Measurements from ENCODE around the gene CAMK2N1. TPM values are rescaled to one million over a fixed set of nuclear protein-coding genes. Genes with fewer than 3 reads are reported as not detected.
A peak's percentile ranks its signal among the peaks of the same experiment; 100 is the strongest.

CAMK2N1 gene
- total and polyA plus RNA-seq, 2 of the 13 experiments (the other 11 are each of a cell fraction or from before 2014, with no cell fraction given): 38.0 to 38.6 TPM

- no peak for TF ChIP-seq TBX3 (IDR thresholded peaks at IDR 0.05; ENCODE audit: borderline replicate concordance)
- no peak for TF ChIP-seq CHD4 (IDR thresholded peaks at IDR 0.05; ENCODE audit: borderline replicate concordance, low read length)
- peak; percentile 18; the same call in 1 of the 2 replicates for TF ChIP-seq ZKSCAN8 (CRISPR knock-in tag; IDR thresholded peaks at IDR 0.05; ENCODE audit: borderline replicate concordance)
- no peak for TF ChIP-seq ZBTB8A (CRISPR knock-in tag; IDR thresholded peaks at IDR 0.05; ENCODE audit: borderline replicate concordance, low read depth)
- TF ChIP-seq SMAD3 (CRISPR knock-in tag; IDR thresholded peaks at IDR 0.05): no peak
- TF ChIP-seq MYPOP (CRISPR knock-in tag; IDR thresholded peaks at IDR 0.05): 0 out of 2 replicates have a peak, but pooled peaks have one; percentile 28
- no peak for TF ChIP-seq STAT5B (CRISPR knock-in tag; IDR thresholded peaks at IDR 0.05)
- peak; percentile 70; the same call in 1 of the 2 replicates for TF ChIP-seq ZNF296 (CRISPR knock-in tag; conservative IDR thresholded peaks at IDR 0.05)
- peak; percentile 72 for TF ChIP-seq ZNF263 (CRISPR knock-in tag; IDR thresholded peaks at IDR 0.05)
- peak; percentile 45 for TF ChIP-seq ZNF501 (CRISPR knock-in tag; IDR thresholded peaks at IDR 0.05)
- TF ChIP-seq REST (IDR thresholded peaks at IDR 0.05; ENCODE audit: borderline replicate concordance in 1 of 2, low read depth in 1 of 2, low read length in 2 of 2): no peak
- TF ChIP-seq RFX3 (CRISPR knock-in tag; IDR thresholded peaks at IDR 0.05): no peak
- TF ChIP-seq BORCS8-MEF2B (CRISPR knock-in tag; IDR thresholded peaks at IDR 0.05): peak; percentile 40; the same call in 1 of the 2 replicates
- no peak for TF ChIP-seq MTA3 (CRISPR knock-in tag; IDR thresholded peaks at IDR 0.05)
- TF ChIP-seq TEAD3 (CRISPR knock-in tag; optimal IDR thresholded peaks at IDR 0.05; ENCODE audit: borderline replicate concordance): no peak
- TF ChIP-seq CHCHD3 (CRISPR knock-in tag; IDR thresholded peaks at IDR 0.05): no peak
- no peak for TF ChIP-seq NFYC (CRISPR knock-in tag; IDR thresholded peaks at IDR 0.05)
- peak; percentile 1 for TF ChIP-seq ASH2L (IDR thresholded peaks at IDR 0.05; ENCODE audit: insufficient read length, low read depth, low read length)
- no peak for TF ChIP-seq ZNF589 (CRISPR knock-in tag; conservative IDR thresholded peaks at IDR 0.05)
- no peak for TF ChIP-seq NFE2L2 (IDR thresholded peaks at IDR 0.05; ENCODE audit: low read length)
- TF ChIP-seq ZNF749 (CRISPR knock-in tag; IDR thresholded peaks at IDR 0.05; ENCODE audit: borderline replicate concordance): no peak
- TF ChIP-seq ZNF256 (CRISPR knock-in tag; conservative IDR thresholded peaks at IDR 0.05): no peak
Observed at GRCh38 chr1:20481643-20482498, 4.1 kb downstream of the CAMK2N1 start (continued).
